SK-N-SH treated with all-trans-retinoic acid at 6 μM for 48 hours (cell line): ENCODE measurements around the gene PRKD2.

ENCODE experiments used
- ATAC-seq: fragments of 200-7000 bp; cut with Tn5 transposase; 3 replicates; pipeline ENCODE4 v1.9.1; 2020; ENCODE audit warnings: mild to moderate bottlenecking, moderate library complexity
- ARNTL ChIP-seq: fragments of 450-650 bp; formaldehyde crosslinking; IDR thresholded peaks from 2 replicates; pipeline ENCODE4 v1.5.0; 2020; ENCODE audit warnings: low read depth, mild to moderate bottlenecking, moderate library complexity, borderline replicate concordance
- BACH2 ChIP-seq: fragments of 250-450 bp; sonication (Bioruptor Pico); IDR thresholded peaks from 2 replicates; pipeline ENCODE4 v1.9.0; 2021; ENCODE audit warnings: mild to moderate bottlenecking, borderline replicate concordance
- CREB5 ChIP-seq: fragments of 250-450 bp; sonication (Bioruptor Pico); IDR thresholded peaks from 2 replicates; pipeline ENCODE4 v1.5.1; 2020; ENCODE audit warnings: low read depth, mild to moderate bottlenecking, moderate library complexity
- CSDC2 ChIP-seq: fragments of 250-450 bp; sonication (Bioruptor Pico); IDR thresholded peaks from 2 replicates; pipeline ENCODE4 v1.5.0; 2020; ENCODE audit warnings: mild to moderate bottlenecking, moderate library complexity
- ESRRG ChIP-seq: fragments of 250-450 bp; sonication (Bioruptor Pico); IDR thresholded peaks from 2 replicates; pipeline ENCODE4 v1.6.1; 2021; ENCODE audit warnings: mild to moderate bottlenecking
- GLIS3 ChIP-seq: fragments of 250-450 bp; sonication (Bioruptor Pico); IDR thresholded peaks from 2 replicates; pipeline ENCODE4 v1.5.0; 2020; ENCODE audit warnings: mild to moderate bottlenecking, moderate library complexity
- ISL1 ChIP-seq: fragments of 250-450 bp; sonication (Bioruptor Pico); IDR thresholded peaks from 2 replicates; pipeline ENCODE4 v2.1.2; 2022; ENCODE audit warnings: mild to moderate bottlenecking, moderate library complexity
- OSR1 ChIP-seq: fragments of 250-450 bp; sonication (Bioruptor Pico); IDR thresholded peaks from 2 replicates; pipeline ENCODE4 v1.8.0; 2022; ENCODE audit warnings: moderate library complexity, mild to moderate bottlenecking, inconsistent platforms
- PATZ1 ChIP-seq: fragments of 250-450 bp; sonication (Bioruptor Pico); IDR thresholded peaks from 2 replicates; pipeline ENCODE4 v1.8.0; 2020; ENCODE audit warnings: mild to moderate bottlenecking, moderate library complexity, borderline replicate concordance
- PPARA ChIP-seq: fragments of 250-450 bp; sonication (Bioruptor Pico); IDR thresholded peaks from 2 replicates; pipeline ENCODE4 v1.5.0; 2020; ENCODE audit warnings: mild to moderate bottlenecking, borderline replicate concordance
- RARB ChIP-seq: fragments of 250-450 bp; sonication (Bioruptor Pico); IDR thresholded peaks from 2 replicates; pipeline ENCODE4 v1.8.0; 2021; ENCODE audit warnings: mild to moderate bottlenecking, moderate library complexity
- SNAI2 ChIP-seq: fragments of 250-450 bp; sonication (Bioruptor Pico); IDR thresholded peaks from 2 replicates; pipeline ENCODE4 v1.5.0; 2020; ENCODE audit warnings: mild to moderate bottlenecking, moderate library complexity
- TCF4 ChIP-seq: fragments of 250-450 bp; sonication (Bioruptor Pico); IDR thresholded peaks from 2 replicates; pipeline ENCODE4 v1.8.0; 2021; ENCODE audit warnings: mild to moderate bottlenecking, moderate library complexity, borderline replicate concordance
- ZC3H10 ChIP-seq: fragments of 250-450 bp; sonication (Bioruptor Pico); IDR thresholded peaks from 2 replicates; pipeline ENCODE4 v1.5.1; 2021; ENCODE audit warnings: mild to moderate bottlenecking, moderate library complexity
- ZFP3 ChIP-seq: fragments of 250-450 bp; sonication (Bioruptor Pico); IDR thresholded peaks from 2 replicates; pipeline ENCODE4 v1.5.0; 2020; ENCODE audit warnings: mild to moderate bottlenecking, moderate library complexity
- ZFP30 ChIP-seq: fragments of 450-650 bp; formaldehyde crosslinking; IDR thresholded peaks from 2 replicates; pipeline ENCODE4 v1.5.0; 2022; ENCODE audit warnings: mild to moderate bottlenecking, moderate library complexity
- ZNF565 ChIP-seq: fragments of 450-650 bp; formaldehyde crosslinking; conservative IDR thresholded peaks from 2 replicates; pipeline ENCODE4 v1.5.0; 2020; ENCODE audit warnings: low read depth, mild to moderate bottlenecking, moderate library complexity
- ZNF8 ChIP-seq: fragments of 450-650 bp; formaldehyde crosslinking; IDR thresholded peaks from 2 replicates; pipeline ENCODE4 v1.5.0; 2020; ENCODE audit warnings: mild to moderate bottlenecking, moderate library complexity
- TF ChIP-seq, protein P1 (sequence below): fragments of 250-450 bp; sonication (Bioruptor Pico); IDR thresholded peaks from 2 replicates; pipeline ENCODE4 v1.5.1; 2021; ENCODE audit warnings: mild to moderate bottlenecking, moderate library complexity
- TF ChIP-seq, protein P2 (sequence below): fragments of 250-450 bp; sonication (Bioruptor Pico); IDR thresholded peaks from 2 replicates; pipeline ENCODE4 v1.5.0; 2020; ENCODE audit warnings: mild to moderate bottlenecking, moderate library complexity
- TF ChIP-seq, protein P3 (sequence below): fragments of 250-450 bp; sonication (Bioruptor Pico); IDR thresholded peaks from 2 replicates; pipeline ENCODE4 v1.8.0; 2021; ENCODE audit warnings: low read depth, mild to moderate bottlenecking, moderate library complexity, borderline replicate concordance

The PRKD2 gene

GRCh38 chr19:46696866-46697203 is 20.1 kb downstream of the PRKD2 start:
- no peak for ATAC-seq
- TF ChIP-seq, protein P1, sequence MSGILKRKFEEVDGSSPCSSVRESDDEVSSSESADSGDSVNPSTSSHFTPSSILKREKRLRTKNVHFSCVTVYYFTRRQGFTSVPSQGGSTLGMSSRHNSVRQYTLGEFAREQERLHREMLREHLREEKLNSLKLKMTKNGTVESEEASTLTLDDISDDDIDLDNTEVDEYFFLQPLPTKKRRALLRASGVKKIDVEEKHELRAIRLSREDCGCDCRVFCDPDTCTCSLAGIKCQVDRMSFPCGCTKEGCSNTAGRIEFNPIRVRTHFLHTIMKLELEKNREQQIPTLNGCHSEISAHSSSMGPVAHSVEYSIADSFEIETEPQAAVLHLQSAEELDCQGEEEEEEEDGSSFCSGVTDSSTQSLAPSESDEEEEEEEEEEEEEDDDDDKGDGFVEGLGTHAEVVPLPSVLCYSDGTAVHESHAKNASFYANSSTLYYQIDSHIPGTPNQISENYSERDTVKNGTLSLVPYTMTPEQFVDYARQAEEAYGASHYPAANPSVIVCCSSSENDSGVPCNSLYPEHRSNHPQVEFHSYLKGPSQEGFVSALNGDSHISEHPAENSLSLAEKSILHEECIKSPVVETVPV, result no peak
- TF ChIP-seq CREB5 (CRISPR knock-in tag) (no peak), TCF4 (CRISPR knock-in tag) (no peak), ESRRG (CRISPR knock-in tag) (no peak), ZC3H10 (CRISPR knock-in tag) (no peak), ZFP3 (CRISPR knock-in tag) (no peak), ZFP30 (no peak), PPARA (CRISPR knock-in tag) (no peak), CSDC2 (CRISPR knock-in tag) (no peak), OSR1 (CRISPR knock-in tag) (no peak), BACH2 (CRISPR knock-in tag) (no peak), RARB (CRISPR knock-in tag) (no peak), ARNTL (CRISPR knock-in tag) (no peak), GLIS3 (CRISPR knock-in tag) (no peak), ZNF565 (CRISPR knock-in tag) (no peak), PATZ1 (CRISPR knock-in tag) (no peak), ISL1 (CRISPR knock-in tag) (no peak)
- TF ChIP-seq, protein P2, sequence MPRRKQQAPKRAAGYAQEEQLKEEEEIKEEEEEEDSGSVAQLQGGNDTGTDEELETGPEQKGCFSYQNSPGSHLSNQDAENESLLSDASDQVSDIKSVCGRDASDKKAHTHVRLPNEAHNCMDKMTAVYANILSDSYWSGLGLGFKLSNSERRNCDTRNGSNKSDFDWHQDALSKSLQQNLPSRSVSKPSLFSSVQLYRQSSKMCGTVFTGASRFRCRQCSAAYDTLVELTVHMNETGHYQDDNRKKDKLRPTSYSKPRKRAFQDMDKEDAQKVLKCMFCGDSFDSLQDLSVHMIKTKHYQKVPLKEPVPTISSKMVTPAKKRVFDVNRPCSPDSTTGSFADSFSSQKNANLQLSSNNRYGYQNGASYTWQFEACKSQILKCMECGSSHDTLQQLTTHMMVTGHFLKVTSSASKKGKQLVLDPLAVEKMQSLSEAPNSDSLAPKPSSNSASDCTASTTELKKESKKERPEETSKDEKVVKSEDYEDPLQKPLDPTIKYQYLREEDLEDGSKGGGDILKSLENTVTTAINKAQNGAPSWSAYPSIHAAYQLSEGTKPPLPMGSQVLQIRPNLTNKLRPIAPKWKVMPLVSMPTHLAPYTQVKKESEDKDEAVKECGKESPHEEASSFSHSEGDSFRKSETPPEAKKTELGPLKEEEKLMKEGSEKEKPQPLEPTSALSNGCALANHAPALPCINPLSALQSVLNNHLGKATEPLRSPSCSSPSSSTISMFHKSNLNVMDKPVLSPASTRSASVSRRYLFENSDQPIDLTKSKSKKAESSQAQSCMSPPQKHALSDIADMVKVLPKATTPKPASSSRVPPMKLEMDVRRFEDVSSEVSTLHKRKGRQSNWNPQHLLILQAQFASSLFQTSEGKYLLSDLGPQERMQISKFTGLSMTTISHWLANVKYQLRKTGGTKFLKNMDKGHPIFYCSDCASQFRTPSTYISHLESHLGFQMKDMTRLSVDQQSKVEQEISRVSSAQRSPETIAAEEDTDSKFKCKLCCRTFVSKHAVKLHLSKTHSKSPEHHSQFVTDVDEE (CRISPR knock-in tag), result no peak

DNA sequence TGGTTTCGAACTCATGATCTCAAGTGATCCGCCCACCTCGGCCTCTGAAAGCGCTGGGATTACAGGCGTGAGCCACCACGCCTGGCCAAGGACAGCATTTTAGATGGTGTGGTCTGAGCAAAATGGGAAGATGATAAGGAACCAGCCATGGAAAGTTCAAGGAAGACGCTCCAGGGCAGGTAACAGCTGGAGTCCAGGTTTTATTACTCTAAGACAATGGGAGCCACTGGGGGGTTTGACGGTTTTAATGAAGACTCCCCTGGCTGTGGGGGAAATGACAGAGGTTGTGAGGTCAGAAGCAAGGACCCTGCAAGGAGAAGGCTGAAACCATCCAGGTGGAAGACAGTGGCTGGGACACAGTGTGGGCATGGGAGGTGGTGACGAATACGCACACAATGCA is 20.9 kb downstream of the PRKD2 start:
- no peak for TF ChIP-seq ARNTL (CRISPR knock-in tag)
- TF ChIP-seq ZC3H10 (CRISPR knock-in tag), result no peak
- TF ChIP-seq ZFP30, result no peak
- no peak for TF ChIP-seq SNAI2 (CRISPR knock-in tag)
- no peak for TF ChIP-seq RARB (CRISPR knock-in tag)
- no peak for TF ChIP-seq CSDC2 (CRISPR knock-in tag)
- TF ChIP-seq ESRRG (CRISPR knock-in tag), result no peak
- TF ChIP-seq PPARA (CRISPR knock-in tag), result no peak
- TF ChIP-seq, protein P3, sequence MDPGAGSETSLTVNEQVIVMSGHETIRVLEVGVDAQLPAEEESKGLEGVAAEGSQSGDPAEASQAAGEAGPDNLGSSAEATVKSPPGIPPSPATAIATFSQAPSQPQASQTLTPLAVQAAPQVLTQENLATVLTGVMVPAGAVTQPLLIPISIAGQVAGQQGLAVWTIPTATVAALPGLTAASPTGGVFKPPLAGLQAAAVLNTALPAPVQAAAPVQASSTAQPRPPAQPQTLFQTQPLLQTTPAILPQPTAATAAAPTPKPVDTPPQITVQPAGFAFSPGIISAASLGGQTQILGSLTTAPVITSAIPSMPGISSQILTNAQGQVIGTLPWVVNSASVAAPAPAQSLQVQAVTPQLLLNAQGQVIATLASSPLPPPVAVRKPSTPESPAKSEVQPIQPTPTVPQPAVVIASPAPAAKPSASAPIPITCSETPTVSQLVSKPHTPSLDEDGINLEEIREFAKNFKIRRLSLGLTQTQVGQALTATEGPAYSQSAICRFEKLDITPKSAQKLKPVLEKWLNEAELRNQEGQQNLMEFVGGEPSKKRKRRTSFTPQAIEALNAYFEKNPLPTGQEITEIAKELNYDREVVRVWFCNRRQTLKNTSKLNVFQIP, result no peak
- ATAC-seq, result no peak

GRCh38 chr19:46693760-46694159 is 23.2 kb downstream of the PRKD2 start:
- no peak for ATAC-seq

More at GRCh38 chr19:46693760-46694159, 23.2 kb downstream of the PRKD2 start:
- TF ChIP-seq PATZ1 (CRISPR knock-in tag) (no peak), ISL1 (CRISPR knock-in tag) (no peak), ZNF8 (no peak), ZNF565 (CRISPR knock-in tag) (no peak), GLIS3 (CRISPR knock-in tag) (no peak), SNAI2 (CRISPR knock-in tag) (no peak), TCF4 (CRISPR knock-in tag) (no peak), ZFP30 (no peak), ARNTL (CRISPR knock-in tag) (no peak), PPARA (CRISPR knock-in tag) (no peak)
- TF ChIP-seq, protein P2 (CRISPR knock-in tag), result no peak
- TF ChIP-seq, all 23 proteins: peak for 0
